H1 (cell line): ENCODE results near the gene SEMA4C. TPM values are rescaled to one million over a fixed set of nuclear protein-coding genes. Genes with fewer than 3 reads are reported as not detected.

Experiments used
- CTCF ChIA-PET: fragments of 300-600 bp; sonication (Branson Sonifier 250); formaldehyde crosslinking; loops from one replicate; lab custom pipeline; 2021; ENCODE audit not compliant: partially characterized antibody; lab: Charles Lee
- POLR2A ChIA-PET: fragments of 300-600 bp; sonication (Branson Sonifier 250); formaldehyde crosslinking; loops from one replicate; lab custom pipeline; 2021; ENCODE audit warnings: inconsistent platforms; ENCODE audit not compliant: partially characterized antibody; lab: Charles Lee
- DNase-seq, 2 experiments: peaks; one replicate each; pipeline versions ENCODE4 v3.0.0 to v3.0.0-alpha.2; 2010 to 2022; ENCODE audit warnings: low spot score in 2 of 2, low read depth in 1 of 2, mixed read lengths in 1 of 2
- FAIRE-seq: peaks from 2 replicates; lab custom pipeline; 2011; peaks lifted over from hg19 to GRCh38; lab: Jason Lieb, UNC
- H2AFZ ChIP-seq: 2 replicates; pipeline ENCODE4 v1.8.1; 2012; ENCODE audit warnings: low read length, inconsistent platforms
- H2AK5ac ChIP-seq: 2 replicates; pipeline ENCODE4 v1.6.1; 2013; ENCODE audit warnings: low read depth, low read length
- H2BK120ac ChIP-seq: replicated peaks from 2 replicates; pipeline ENCODE3; 2013; ENCODE audit warnings: low read depth, low read length, inconsistent platforms
- H2BK12ac ChIP-seq: 2 replicates; pipeline ENCODE4 v1.6.1; 2013; ENCODE audit warnings: low read depth, low read length
- H2BK15ac ChIP-seq: 2 replicates; pipeline ENCODE4 v1.6.1; 2013; ENCODE audit warnings: low read length
- H2BK20ac ChIP-seq: 2 replicates; pipeline ENCODE4 v1.6.1; 2013; ENCODE audit warnings: low read length
- H2BK5ac ChIP-seq: 2 replicates; pipeline ENCODE4 v1.6.1; 2013; ENCODE audit warnings: low read depth, low read length
- H3K14ac ChIP-seq: 2 replicates; pipeline ENCODE4 v1.6.1; 2013; ENCODE audit warnings: inconsistent platforms; ENCODE audit not compliant: insufficient read length
- H3K18ac ChIP-seq: 2 replicates; pipeline ENCODE4 v1.6.1; 2013; ENCODE audit warnings: low read length; ENCODE audit errors: extremely low read depth
- H3K23ac ChIP-seq: 2 replicates; pipeline ENCODE4 v1.6.1; 2013; ENCODE audit warnings: inconsistent platforms; ENCODE audit not compliant: insufficient read length
- H3K23me2 ChIP-seq: 2 replicates; pipeline ENCODE4 v1.6.1; 2013; ENCODE audit warnings: low read depth, low read length
- H3K27ac ChIP-seq: 2 replicates; pipeline ENCODE4 v1.6.1; 2011; ENCODE audit warnings: low read depth, low read length, inconsistent platforms
- H3K27me3 ChIP-seq, 4 experiments: replicated peaks in 1 of 4; 1 replicate in 1 of 4; 2 replicates in 3 of 4; pipeline versions ENCODE4 v1.6.1 to v1.8.1; 2011 to 2013; ENCODE audit warnings: low read length in 3 of 4, mild to moderate bottlenecking in 3 of 4, inconsistent platforms in 2 of 4, mixed read lengths in 2 of 4, moderate library complexity in 1 of 4; ENCODE audit not compliant: control insufficient read depth in 3 of 4, insufficient read depth in 3 of 4; ENCODE audit errors: extremely low read depth in 1 of 4
- H3K36me3 ChIP-seq, 4 experiments: 2 replicates each; pipeline versions ENCODE4 v1.6.1 to v1.8.1; 2011 to 2013; ENCODE audit warnings: mild to moderate bottlenecking in 4 of 4, low read length in 3 of 4, moderate library complexity in 2 of 4, control low read depth in 1 of 4, inconsistent platforms in 1 of 4; ENCODE audit not compliant: insufficient read depth in 4 of 4, control insufficient read depth in 2 of 4
- H3K4ac ChIP-seq: replicated peaks from 2 replicates; pipeline ENCODE3; 2013; ENCODE audit warnings: low read length, low read depth, mixed read lengths, inconsistent platforms; ENCODE audit not compliant: insufficient read length
- H3K4me1 ChIP-seq, 4 experiments: replicated peaks in 1 of 4; 1 replicate in 1 of 4; 2 replicates in 3 of 4; pipeline versions ENCODE4 v1.6.1 to v1.8.1; 2011 to 2013; ENCODE audit warnings: low read length in 3 of 4, inconsistent platforms in 2 of 4, mixed read lengths in 1 of 4; ENCODE audit not compliant: insufficient read depth in 4 of 4, control insufficient read depth in 3 of 4
- H3K4me2 ChIP-seq, 2 experiments: 2 replicates each; pipeline versions ENCODE4 v1.6.1 to v1.8.1; 2011 to 2013; ENCODE audit warnings: low read depth in 2 of 2, low read length in 2 of 2, control low read depth in 1 of 2, inconsistent platforms in 1 of 2, mild to moderate bottlenecking in 1 of 2; ENCODE audit not compliant: insufficient read depth in 1 of 2
- H3K4me3 ChIP-seq, 4 experiments: fragments of 200-600, 300-600 bp in 1 of 4; sonication (generic), shearing (Covaris generic), sonication (Bioruptor Twin) in 1 of 4; 2 replicates each; pipeline versions ENCODE4 v1.5.1 to v1.8.1; 2011 to 2016; ENCODE audit warnings: low read length in 4 of 4, low read depth in 3 of 4, control low read depth in 2 of 4, inconsistent platforms in 2 of 4, mild to moderate bottlenecking in 2 of 4, mixed read lengths in 1 of 4, moderate library complexity in 1 of 4; ENCODE audit not compliant: insufficient read depth in 2 of 4; ENCODE audit errors: extremely low read depth in 1 of 4
- H3K56ac ChIP-seq: replicated peaks from 2 replicates; pipeline ENCODE3; 2013; ENCODE audit warnings: low read depth, mild to moderate bottlenecking, mixed read lengths, low read length, inconsistent platforms; ENCODE audit not compliant: insufficient read length
- H3K79me1 ChIP-seq: 2 replicates; pipeline ENCODE4 v1.6.1; 2013; ENCODE audit warnings: low read depth, low read length, control low read depth
- H3K79me2 ChIP-seq, 2 experiments: 2 replicates each; pipeline versions ENCODE4 v1.6.1 to v1.8.1; 2012 to 2013; ENCODE audit warnings: low read length in 2 of 2, mild to moderate bottlenecking in 2 of 2, inconsistent platforms in 1 of 2; ENCODE audit not compliant: insufficient read depth in 2 of 2, control insufficient read depth in 1 of 2
- H3K9ac ChIP-seq, 4 experiments: replicated peaks in 1 of 4; 1 replicate in 1 of 4; 2 replicates in 3 of 4; pipeline versions ENCODE4 v1.6.1 to v1.8.1; 2011 to 2013; ENCODE audit warnings: low read depth in 3 of 4, low read length in 3 of 4, control low read depth in 2 of 4, mild to moderate bottlenecking in 2 of 4, moderate library complexity in 2 of 4, inconsistent platforms in 1 of 4; ENCODE audit errors: extremely low read depth in 1 of 4
- H3K9me3 ChIP-seq, 2 experiments: 2 replicates each; pipeline versions ENCODE4 v1.6.1 to v1.8.1; 2012 to 2013; ENCODE audit warnings: mild to moderate bottlenecking in 2 of 2, moderate library complexity in 2 of 2, control low read depth in 1 of 2, inconsistent platforms in 1 of 2, low read depth in 1 of 2, low read length in 1 of 2, mixed read lengths in 1 of 2; ENCODE audit not compliant: insufficient read depth in 2 of 2
- H4K20me1 ChIP-seq, 2 experiments: replicated peaks in 1 of 2; 2 replicates each; pipeline versions ENCODE3 to v1.8.1; 2011 to 2013; ENCODE audit warnings: inconsistent platforms in 2 of 2, low read length in 2 of 2, mild to moderate bottlenecking in 1 of 2; ENCODE audit not compliant: insufficient read depth in 2 of 2, control insufficient read depth in 1 of 2
- H4K5ac ChIP-seq: 2 replicates; pipeline ENCODE4 v1.6.1; 2013; ENCODE audit warnings: low read length, low read depth, mixed read lengths, inconsistent platforms; ENCODE audit not compliant: insufficient read length
- H4K8ac ChIP-seq: 2 replicates; pipeline ENCODE4 v1.8.0; 2013; ENCODE audit warnings: mild to moderate bottlenecking, moderate library complexity, low read length, inconsistent platforms; ENCODE audit not compliant: insufficient read depth; ENCODE audit errors: extremely low read depth
- H4K91ac ChIP-seq: replicated peaks from 2 replicates; pipeline ENCODE3; 2013; ENCODE audit warnings: low read length, mixed read lengths, inconsistent platforms; ENCODE audit not compliant: insufficient read length
- ATF3 ChIP-seq: IDR thresholded peaks from 2 replicates; pipeline ENCODE4 v1.6.1; 2011; ENCODE audit warnings: low read depth, mild to moderate bottlenecking, low read length; ENCODE audit not compliant: insufficient read depth
- E2F6 ChIP-seq: IDR thresholded peaks from 2 replicates; pipeline ENCODE4 v1.6.1; 2012; ENCODE audit warnings: inconsistent platforms
- HDAC2 ChIP-seq, 2 experiments: fragments of 300-600 bp in 1 of 2; sonication (generic) in 1 of 2; IDR thresholded peaks; 2 replicates each; pipeline ENCODE4 v1.6.1; 2011 to 2012; ENCODE audit warnings: low read depth in 2 of 2, low read length in 2 of 2, mild to moderate bottlenecking in 2 of 2, moderate library complexity in 2 of 2, borderline replicate concordance in 1 of 2, inconsistent platforms in 1 of 2
- MAFK ChIP-seq: IDR thresholded peaks from 2 replicates; pipeline ENCODE4 v1.6.1; 2012; ENCODE audit warnings: low read depth, mild to moderate bottlenecking, improper control_type of control experiment, low read length
- RFX5 ChIP-seq: IDR thresholded peaks from 2 replicates; pipeline ENCODE4 v1.6.1; 2011; ENCODE audit warnings: low read depth, low read length, improper control_type of control experiment, borderline replicate concordance
- RNF2 ChIP-seq: fragments of 200-900, 300-1000 bp; sonication (generic); IDR thresholded peaks from 2 replicates; pipeline ENCODE4 v1.7.1; 2016; ENCODE audit warnings: borderline replicate concordance, low read depth, mild to moderate bottlenecking, antibody characterized with exemption, low read length; ENCODE audit not compliant: poor library complexity, severe bottlenecking; ENCODE audit errors: missing control alignments
- SP2 ChIP-seq: IDR thresholded peaks from 2 replicates; pipeline ENCODE4 v1.6.1; 2012; ENCODE audit warnings: mild to moderate bottlenecking, low read length, inconsistent platforms
- SP4 ChIP-seq: IDR thresholded peaks from 2 replicates; pipeline ENCODE4 v1.6.1; 2012; ENCODE audit warnings: low read length, inconsistent platforms
- TAF1 ChIP-seq: IDR thresholded peaks from 2 replicates; pipeline ENCODE4 v1.6.1; 2011; ENCODE audit warnings: mild to moderate bottlenecking, low read depth, low read length
- USF2 ChIP-seq: IDR thresholded peaks from 2 replicates; pipeline ENCODE4 v1.6.1; 2011; ENCODE audit warnings: low read length, improper control_type of control experiment
- ZNF274 ChIP-seq: IDR thresholded peaks from 2 replicates; pipeline ENCODE4 v1.7.0; 2012; ENCODE audit warnings: low read length, borderline replicate concordance; ENCODE audit errors: extremely low read depth
- WGBS, 2 experiments: shearing (Covaris generic) in 1 of 2; methylation state at CpG; one replicate each; pipeline versions ENCODE4 v1.1.6 to v1.1.7; 2013 to 2015; ENCODE audit warnings: low lambda C conversion rate in 2 of 2, mixed read lengths in 2 of 2, inconsistent platforms in 1 of 2, low coverage in 1 of 2, missing lambda C conversion rate in 1 of 2; ENCODE audit not compliant: insufficient replicate concordance in 2 of 2, insufficient coverage in 1 of 2, insufficient read length in 1 of 2; ENCODE audit errors: extremely low coverage in 1 of 2, missing lambda C conversion rate in 1 of 2; 5-methylcytosine and 5-hydroxymethylcytosine counted together
- polyA plus RNA-seq, 7 experiments: library from polyadenylated mRNA; depleted of rRNA in 3 of 7; stranded (reverse) in 5 of 7; unstranded in 2 of 7; fragments of >200 nt in 5 of 7; fragments of 200-250 nt in 2 of 7; gene quantifications; 1 replicate in 5 of 7; 2 replicates in 1 of 7; 4 replicates in 1 of 7; pipeline versions ENCODE4 v1.2.1 to v1.2.3, GENCODE V29; 2011 to 2013; ENCODE audit warnings: missing spikeins in 2 of 7, mixed read lengths in 2 of 7
- total RNA-seq: library from RNA; stranded (reverse); fragmentation: NEBNext Ultra II Directional; extraction: Animal tissue kit (Norgen Biotek cat#: 25700); gene quantifications from 2 replicates; pipeline ENCODE4 v1.2.1, GENCODE V29; 2021

The SEMA4C gene
- total and polyA plus RNA-seq, 2 of the 8 experiments (the other 6 are each of a cell fraction or from before 2014, with no cell fraction given) = 47.5 to 67.3 TPM

GRCh38 chr2:96848264-96848663 is 21.6 kb downstream of the SEMA4C start:
- H2BK15ac ChIP-seq = no peak overlapping the region
- H3K14ac ChIP-seq = no peak overlapping the region
- no peaks in the 10 kb centered on the region for H3K23me2 ChIP-seq
- no peak overlapping the region for H3K27ac ChIP-seq
- H4K5ac ChIP-seq = no peak overlapping the region
- peaks cover under 1 to 4% of the 10 kb centered on the region in 2 experiments for H4K20me1 ChIP-seq
- FAIRE-seq (no peak), DNase-seq (no peak)
- H3K4me1 ChIP-seq = no peaks in the 10 kb centered on the region
- H2AFZ ChIP-seq = no peak overlapping the region
- H3K9me3 ChIP-seq = no peaks in the 10 kb centered on the region
- no peak overlapping the region for H4K8ac ChIP-seq
- H3K18ac ChIP-seq = no peak overlapping the region
- H3K9ac ChIP-seq = no peak overlapping the region
- H2BK5ac ChIP-seq = no peak overlapping the region
- no peak overlapping the region for H3K4ac ChIP-seq
- no peaks in the 10 kb centered on the region for H3K79me2 ChIP-seq
- H3K36me3 ChIP-seq = peaks cover 2 to 42% (median 13%) of the 10 kb centered on the region in 4 experiments; a peak in 5 of 8 replicates
- no peak overlapping the region for H4K91ac ChIP-seq
- ChIA-PET POLR2A (interaction anchor here (2.7 to 2.9 kb wide), 2 partner anchors 9 to 10 kb away, joined by 6 to 9 read pairs; partner anchors contain the start of gene ANKRD39), CTCF (interaction anchor here (1.1 to 1.5 kb wide), 2 partner anchors 102 to 164 kb away, joined by 3 to 4 read pairs; no protein-coding TSS in a partner anchor)
- 0 out of 2 replicates have a peak, but pooled peaks cover 2% of the 10 kb centered on the region for H3K79me1 ChIP-seq
- H2BK120ac ChIP-seq = no peak overlapping the region
- H3K4me2 ChIP-seq = no peak overlapping the region
- 91% methylated on average over 9 of the region's 9 CpGs; no CpG with 5 or more reads in 1 of the 2 experiments for WGBS, 2 experiments
- H3K23ac ChIP-seq = no peak overlapping the region
- H3K56ac ChIP-seq = no peak overlapping the region
- no peak overlapping the region for H2BK12ac ChIP-seq
- H2AK5ac ChIP-seq = no peak overlapping the region
- H3K27me3 ChIP-seq = no peaks in the 10 kb centered on the region
- no peak overlapping the region for H3K4me3 ChIP-seq
- H2BK20ac ChIP-seq = no peak overlapping the region
- TF ChIP-seq E2F6 (no peak), RFX5 (no peak), HDAC2 (IDR thresholded peaks at IDR 0.05; ENCODE audit: borderline replicate concordance in 1 of 2, low read depth in 2 of 2, low read length in 2 of 2) (no peak), MAFK (no peak), SP4 (no peak), ATF3 (no peak), SP2 (no peak), USF2 (no peak), ZNF274 (no peak), TAF1 (no peak), RNF2 (no peak)
